ENCODE results near the gene OGT. TPM values are rescaled to one million over a fixed set of nuclear protein-coding genes. Genes with fewer than 3 reads are reported as not detected.

OGT gene
- polyA plus RNA-seq, 1 of the 3 experiments (the other 2 are of a cell fraction), result 77.0 TPM

DNA sequence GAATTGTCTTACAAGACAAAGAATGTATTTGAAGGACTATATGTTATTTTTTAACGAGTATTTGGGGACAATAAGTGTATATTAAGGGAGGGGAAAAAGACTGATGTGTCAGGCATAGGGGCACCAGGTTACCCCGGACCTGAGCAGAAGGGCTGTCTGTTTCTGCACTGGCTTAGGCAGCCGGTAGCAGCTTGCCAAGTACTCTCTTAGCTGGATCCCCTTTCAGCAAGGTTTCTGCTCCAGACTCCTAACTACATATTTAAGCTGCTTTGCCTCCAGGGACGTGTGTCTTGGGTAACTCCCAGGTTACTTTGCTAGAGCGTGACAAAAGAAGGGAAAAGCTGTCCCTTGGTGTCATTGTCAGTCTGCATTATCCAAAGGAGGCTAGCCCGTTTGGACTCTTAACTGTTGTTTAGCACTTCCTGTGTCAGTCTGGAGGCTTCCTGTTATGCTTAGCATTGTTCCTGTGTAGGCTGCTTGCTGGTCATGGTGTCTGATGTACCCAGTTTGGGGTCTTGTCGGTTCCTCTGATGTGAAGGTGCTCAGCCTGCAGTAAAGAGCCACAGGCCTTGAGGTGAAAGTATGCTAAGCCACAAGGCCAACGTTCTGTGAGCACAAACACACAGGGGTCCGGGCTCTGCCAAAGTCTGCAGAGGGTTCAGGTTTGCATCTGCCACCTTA, 73.8 kb downstream of the OGT start:
- POLR2A ChIA-PET, result no interaction called here

DNA sequence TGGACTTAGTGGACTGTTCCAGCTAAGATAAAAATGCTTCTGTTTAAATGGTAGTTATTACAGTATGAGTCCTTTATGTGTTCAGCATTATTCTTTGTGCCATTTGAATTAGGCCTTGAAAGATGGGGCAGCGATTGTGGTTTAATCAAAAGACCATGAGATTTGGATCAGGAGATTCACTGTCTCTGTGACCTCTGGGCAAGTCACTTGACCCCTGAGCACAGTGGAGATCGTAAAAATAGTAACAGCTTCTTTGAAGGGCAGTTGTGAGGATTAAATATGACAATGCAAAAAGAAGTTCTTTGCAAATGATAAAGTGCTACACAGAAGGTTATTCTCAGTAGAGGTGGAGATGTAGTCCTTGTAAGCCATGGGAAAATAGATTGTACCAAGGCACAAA, 74.6 kb downstream of the OGT start:
- CTCF ChIA-PET, result no interaction called here

More for the DNA sequence above, 73.8 kb downstream of the OGT start:
- Histone ChIP-seq H3K9ac (no peak overlapping the region), H3F3A (replicated peaks; ENCODE audit: insufficient read depth) (no peaks in the 10 kb centered on the region), H3K27me3 (ENCODE audit: insufficient read depth) (peaks cover 14% of the 10 kb centered on the region; the same call in 1 of the 2 replicates), H2AFZ (ENCODE audit: low read depth) (no peak overlapping the region), H3K4me2 (no peak overlapping the region), H3K4me1 (ENCODE audit: control insufficient read depth in 1 of 2, insufficient read depth in 2 of 2, low read depth in 1 of 2, low read length in 1 of 2) (no peaks in the 10 kb centered on the region), H3K79me2 (ENCODE audit: insufficient read depth) (no peaks in the 10 kb centered on the region), H3K9me3 (no peaks in the 10 kb centered on the region; the same call in 1 of the 2 replicates), H4K20me1 (ENCODE audit: insufficient read depth) (no peaks in the 10 kb centered on the region), H3K9me2 (no peaks in the 10 kb centered on the region), H3K27ac (ENCODE audit: low read depth in 2 of 2, low read length in 1 of 2) (no peak overlapping the region), H3K36me3 (replicated peaks in 1 of 2; ENCODE audit: control insufficient read depth in 1 of 2, insufficient read depth in 2 of 2, low read length in 1 of 2) (peaks cover 22 to 26% of the 10 kb centered on the region in 2 experiments), H3K4me3 (ENCODE audit: low read depth in 2 of 2, low read length in 1 of 2) (no peak overlapping the region)
- TF ChIP-seq, protein P1, sequence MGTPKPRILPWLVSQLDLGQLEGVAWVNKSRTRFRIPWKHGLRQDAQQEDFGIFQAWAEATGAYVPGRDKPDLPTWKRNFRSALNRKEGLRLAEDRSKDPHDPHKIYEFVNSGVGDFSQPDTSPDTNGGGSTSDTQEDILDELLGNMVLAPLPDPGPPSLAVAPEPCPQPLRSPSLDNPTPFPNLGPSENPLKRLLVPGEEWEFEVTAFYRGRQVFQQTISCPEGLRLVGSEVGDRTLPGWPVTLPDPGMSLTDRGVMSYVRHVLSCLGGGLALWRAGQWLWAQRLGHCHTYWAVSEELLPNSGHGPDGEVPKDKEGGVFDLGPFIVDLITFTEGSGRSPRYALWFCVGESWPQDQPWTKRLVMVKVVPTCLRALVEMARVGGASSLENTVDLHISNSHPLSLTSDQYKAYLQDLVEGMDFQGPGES (IDR thresholded peaks at IDR 0.05; ENCODE audit: low read depth, low read length), result no peak
- TF ChIP-seq NRF1 (IDR thresholded peaks at IDR 0.05; ENCODE audit: low read depth, low read length), result no peak
- TF ChIP-seq, protein P2, sequence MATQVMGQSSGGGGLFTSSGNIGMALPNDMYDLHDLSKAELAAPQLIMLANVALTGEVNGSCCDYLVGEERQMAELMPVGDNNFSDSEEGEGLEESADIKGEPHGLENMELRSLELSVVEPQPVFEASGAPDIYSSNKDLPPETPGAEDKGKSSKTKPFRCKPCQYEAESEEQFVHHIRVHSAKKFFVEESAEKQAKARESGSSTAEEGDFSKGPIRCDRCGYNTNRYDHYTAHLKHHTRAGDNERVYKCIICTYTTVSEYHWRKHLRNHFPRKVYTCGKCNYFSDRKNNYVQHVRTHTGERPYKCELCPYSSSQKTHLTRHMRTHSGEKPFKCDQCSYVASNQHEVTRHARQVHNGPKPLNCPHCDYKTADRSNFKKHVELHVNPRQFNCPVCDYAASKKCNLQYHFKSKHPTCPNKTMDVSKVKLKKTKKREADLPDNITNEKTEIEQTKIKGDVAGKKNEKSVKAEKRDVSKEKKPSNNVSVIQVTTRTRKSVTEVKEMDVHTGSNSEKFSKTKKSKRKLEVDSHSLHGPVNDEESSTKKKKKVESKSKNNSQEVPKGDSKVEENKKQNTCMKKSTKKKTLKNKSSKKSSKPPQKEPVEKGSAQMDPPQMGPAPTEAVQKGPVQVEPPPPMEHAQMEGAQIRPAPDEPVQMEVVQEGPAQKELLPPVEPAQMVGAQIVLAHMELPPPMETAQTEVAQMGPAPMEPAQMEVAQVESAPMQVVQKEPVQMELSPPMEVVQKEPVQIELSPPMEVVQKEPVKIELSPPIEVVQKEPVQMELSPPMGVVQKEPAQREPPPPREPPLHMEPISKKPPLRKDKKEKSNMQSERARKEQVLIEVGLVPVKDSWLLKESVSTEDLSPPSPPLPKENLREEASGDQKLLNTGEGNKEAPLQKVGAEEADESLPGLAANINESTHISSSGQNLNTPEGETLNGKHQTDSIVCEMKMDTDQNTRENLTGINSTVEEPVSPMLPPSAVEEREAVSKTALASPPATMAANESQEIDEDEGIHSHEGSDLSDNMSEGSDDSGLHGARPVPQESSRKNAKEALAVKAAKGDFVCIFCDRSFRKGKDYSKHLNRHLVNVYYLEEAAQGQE (IDR thresholded peaks at IDR 0.05; ENCODE audit: low read depth, low read length), result no peak
- no peak for DNase-seq
- WGBS (ENCODE audit: low lambda C conversion rate), result 41% methylated on average over 9 of the region's 9 CpGs
- CTCF ChIA-PET, result no interaction called here

More for the DNA sequence above, 74.6 kb downstream of the OGT start:
- H3K9me2 ChIP-seq, result no peaks in the 10 kb centered on the region
- H3F3A ChIP-seq (replicated peaks; ENCODE audit: insufficient read depth), result no peaks in the 10 kb centered on the region
- H3K4me1 ChIP-seq (ENCODE audit: control insufficient read depth in 1 of 2, insufficient read depth in 2 of 2, low read depth in 1 of 2, low read length in 1 of 2), result no peaks in the 10 kb centered on the region
- no peak overlapping the region for H2AFZ ChIP-seq (ENCODE audit: low read depth)
- H4K20me1 ChIP-seq (ENCODE audit: insufficient read depth), result no peaks in the 10 kb centered on the region
- no peaks in the 10 kb centered on the region; the same call in 1 of the 2 replicates for H3K9me3 ChIP-seq
- 51% methylated on average over 2 of the region's 2 CpGs for WGBS (ENCODE audit: low lambda C conversion rate)
- H3K4me3 ChIP-seq (ENCODE audit: low read depth in 2 of 2, low read length in 1 of 2), result no peak overlapping the region
- no peak overlapping the region for H3K4me2 ChIP-seq
- H3K79me2 ChIP-seq (ENCODE audit: insufficient read depth), result no peaks in the 10 kb centered on the region
- no peak overlapping the region for H3K9ac ChIP-seq
- TF ChIP-seq JUND (IDR thresholded peaks at IDR 0.05), result no peak
- no peak for TF ChIP-seq FOXM1 (IDR thresholded peaks at IDR 0.05; ENCODE audit: low read depth)
- TF ChIP-seq CHD2 (IDR thresholded peaks at IDR 0.05; ENCODE audit: low read length, partially characterized antibody), result no peak
- TF ChIP-seq RAD21 (IDR thresholded peaks at IDR 0.05; ENCODE audit: low read length), result no peak
- TF ChIP-seq POLR2AphosphoS5 (IDR thresholded peaks at IDR 0.05; ENCODE audit: low read depth, low read length), result no peak
- no peak for TF ChIP-seq SMC3 (IDR thresholded peaks at IDR 0.05; ENCODE audit: low read depth, low read length)
- no peak for TF ChIP-seq EZH2phosphoT487 (IDR thresholded peaks at IDR 0.05; ENCODE audit: borderline replicate concordance, low read depth)
- TF ChIP-seq FOXJ3 (CRISPR knock-in tag; IDR thresholded peaks at IDR 0.05), result no peak
- no peak for TF ChIP-seq MXI1 (IDR thresholded peaks at IDR 0.05; ENCODE audit: low read depth, low read length)
- no peak for TF ChIP-seq NFIC (IDR thresholded peaks at IDR 0.05; ENCODE audit: borderline replicate concordance)
- no peak for TF ChIP-seq RXRA (IDR thresholded peaks at IDR 0.05; ENCODE audit: borderline replicate concordance, low read depth)
- no peak for TF ChIP-seq GATA2 (CRISPR knock-in tag; IDR thresholded peaks at IDR 0.05)
- TF ChIP-seq, protein P3, sequence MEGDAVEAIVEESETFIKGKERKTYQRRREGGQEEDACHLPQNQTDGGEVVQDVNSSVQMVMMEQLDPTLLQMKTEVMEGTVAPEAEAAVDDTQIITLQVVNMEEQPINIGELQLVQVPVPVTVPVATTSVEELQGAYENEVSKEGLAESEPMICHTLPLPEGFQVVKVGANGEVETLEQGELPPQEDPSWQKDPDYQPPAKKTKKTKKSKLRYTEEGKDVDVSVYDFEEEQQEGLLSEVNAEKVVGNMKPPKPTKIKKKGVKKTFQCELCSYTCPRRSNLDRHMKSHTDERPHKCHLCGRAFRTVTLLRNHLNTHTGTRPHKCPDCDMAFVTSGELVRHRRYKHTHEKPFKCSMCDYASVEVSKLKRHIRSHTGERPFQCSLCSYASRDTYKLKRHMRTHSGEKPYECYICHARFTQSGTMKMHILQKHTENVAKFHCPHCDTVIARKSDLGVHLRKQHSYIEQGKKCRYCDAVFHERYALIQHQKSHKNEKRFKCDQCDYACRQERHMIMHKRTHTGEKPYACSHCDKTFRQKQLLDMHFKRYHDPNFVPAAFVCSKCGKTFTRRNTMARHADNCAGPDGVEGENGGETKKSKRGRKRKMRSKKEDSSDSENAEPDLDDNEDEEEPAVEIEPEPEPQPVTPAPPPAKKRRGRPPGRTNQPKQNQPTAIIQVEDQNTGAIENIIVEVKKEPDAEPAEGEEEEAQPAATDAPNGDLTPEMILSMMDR (IDR thresholded peaks at IDR 0.05), result no peak
- no peak for TF ChIP-seq RCOR1 (IDR thresholded peaks at IDR 0.05; ENCODE audit: low read length)
- no peak for TF ChIP-seq TAF1 (IDR thresholded peaks at IDR 0.05; ENCODE audit: borderline replicate concordance, low read depth, low read length)
- TF ChIP-seq ELF1 (IDR thresholded peaks at IDR 0.05), result no peak
- TF ChIP-seq, protein P4, sequence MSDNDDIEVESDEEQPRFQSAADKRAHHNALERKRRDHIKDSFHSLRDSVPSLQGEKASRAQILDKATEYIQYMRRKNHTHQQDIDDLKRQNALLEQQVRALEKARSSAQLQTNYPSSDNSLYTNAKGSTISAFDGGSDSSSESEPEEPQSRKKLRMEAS (IDR thresholded peaks at IDR 0.05; ENCODE audit: low read depth), result no peak
- peaks cover 16% of the 10 kb centered on the region; the same call in 1 of the 2 replicates for H3K27me3 ChIP-seq (ENCODE audit: insufficient read depth)
- POLR2A ChIA-PET, result no interaction called here
- DNase-seq, result no peak
- H3K27ac ChIP-seq (ENCODE audit: low read depth in 2 of 2, low read length in 1 of 2), result no peak overlapping the region
- H3K36me3 ChIP-seq (replicated peaks in 1 of 2; ENCODE audit: control insufficient read depth in 1 of 2, insufficient read depth in 2 of 2, low read length in 1 of 2), result peaks cover 14 to 26% of the 10 kb centered on the region in 2 experiments
